GM12891 (cell line): ENCODE results near the gene MADD.

Source experiments
- DNase-seq: peaks from one replicate; pipeline ENCODE4 v3.0.0; 2011; ENCODE audit warnings: low spot score; ENCODE audit not compliant: insufficient read length
- FAIRE-seq: peaks from 2 replicates; lab custom pipeline; 2011; peaks lifted over from hg19 to GRCh38; lab: Jason Lieb, UNC
- PAX5 ChIP-seq: IDR thresholded peaks from 2 replicates; pipeline ENCODE4 v1.6.1; 2011; ENCODE audit warnings: low read length, moderate library complexity, mild to moderate bottlenecking; ENCODE audit not compliant: insufficient read depth, severe bottlenecking
- POLR2A ChIP-seq: IDR thresholded peaks from 2 replicates; pipeline ENCODE4 v1.6.1; 2011; ENCODE audit warnings: low read depth, low read length, control low read depth
- POLR2AphosphoS5 ChIP-seq: IDR thresholded peaks from 2 replicates; pipeline ENCODE4 v1.6.1; 2011; ENCODE audit warnings: low read depth, low read length, control low read depth
- POU2F2 ChIP-seq: IDR thresholded peaks from 2 replicates; pipeline ENCODE4 v1.6.1; 2011; ENCODE audit warnings: low read depth, mild to moderate bottlenecking, control low read depth, low read length, moderate library complexity
- SPI1 ChIP-seq: IDR thresholded peaks from 2 replicates; pipeline ENCODE4 v1.6.1; 2011; ENCODE audit warnings: low read depth, low read length, control low read depth
- TAF1 ChIP-seq: IDR thresholded peaks from 2 replicates; pipeline ENCODE4 v1.6.1; 2011; ENCODE audit warnings: low read depth, low read length, control low read depth

Gene MADD

DNA sequence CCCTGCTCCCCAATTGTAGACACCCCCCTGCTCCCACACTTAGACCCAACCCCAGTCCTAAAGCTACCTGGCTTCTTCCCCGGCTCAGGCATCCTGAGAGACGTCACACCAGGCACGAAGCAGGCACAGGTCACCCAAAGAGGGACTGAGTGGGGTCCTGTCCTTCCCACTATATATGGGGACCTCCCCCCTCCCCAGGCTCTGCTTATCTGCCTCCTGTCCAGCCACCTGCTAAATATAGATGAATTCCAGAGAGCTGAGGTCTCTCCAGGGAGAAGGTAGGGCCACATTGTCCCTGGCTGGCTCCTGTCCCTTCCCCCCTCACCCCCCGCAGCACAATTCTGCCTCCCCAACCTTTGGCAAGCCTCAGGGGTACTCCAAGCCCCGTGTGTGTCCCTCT is 82.6 kb downstream of the MADD start, which contains the start of gene MYBPC3:
TSS of gene MYBPC3 (minus strand) at position 147 of the 400 bp plus-strand sequence. CDS start at position 92, 55 bp downstream.
- no peak for DNase-seq
- TF ChIP-seq SPI1 (no peak), POU2F2 (no peak), PAX5 (no peak)
- FAIRE-seq = no peak

DNA sequence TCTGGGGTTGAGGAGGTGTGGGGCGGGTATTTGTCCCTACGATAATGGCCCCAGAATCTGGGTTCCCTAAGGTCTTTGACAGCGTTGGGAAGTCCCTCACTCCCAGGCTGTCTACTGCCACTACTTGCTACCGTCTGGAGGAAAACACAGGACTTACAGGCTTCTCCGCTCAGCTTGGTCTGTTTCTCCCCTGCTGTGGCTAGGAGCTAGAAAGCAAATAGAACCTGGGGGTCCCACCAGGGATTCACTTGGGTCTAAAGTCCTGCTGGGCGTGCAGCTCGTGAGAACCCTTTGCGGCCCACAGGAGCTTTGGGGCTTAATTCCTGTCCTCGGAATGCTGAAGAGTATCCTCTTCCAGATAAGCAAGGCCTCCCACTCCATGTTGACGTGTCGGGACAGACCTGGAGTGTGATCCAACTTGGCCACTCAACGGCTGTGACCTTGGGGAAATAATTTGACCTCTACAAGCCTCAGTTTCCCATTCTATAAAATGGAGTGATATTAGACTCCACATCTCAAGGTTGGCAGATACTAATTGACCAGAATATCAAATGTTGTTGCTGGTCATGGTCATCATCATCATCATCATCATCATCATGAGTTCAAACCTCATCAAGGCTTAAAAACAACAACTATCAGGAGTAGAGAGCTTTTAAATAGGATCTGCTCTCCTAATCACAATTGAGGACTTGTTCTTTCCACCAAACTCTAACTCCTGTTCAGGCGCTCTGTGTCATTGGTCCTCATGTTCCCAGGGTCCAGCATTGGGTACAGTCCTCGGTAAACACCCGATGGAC is 84.2 kb downstream of the MADD start:
- FAIRE-seq (no peak), DNase-seq (no peak)
- TF ChIP-seq POLR2A = no peak

DNA sequence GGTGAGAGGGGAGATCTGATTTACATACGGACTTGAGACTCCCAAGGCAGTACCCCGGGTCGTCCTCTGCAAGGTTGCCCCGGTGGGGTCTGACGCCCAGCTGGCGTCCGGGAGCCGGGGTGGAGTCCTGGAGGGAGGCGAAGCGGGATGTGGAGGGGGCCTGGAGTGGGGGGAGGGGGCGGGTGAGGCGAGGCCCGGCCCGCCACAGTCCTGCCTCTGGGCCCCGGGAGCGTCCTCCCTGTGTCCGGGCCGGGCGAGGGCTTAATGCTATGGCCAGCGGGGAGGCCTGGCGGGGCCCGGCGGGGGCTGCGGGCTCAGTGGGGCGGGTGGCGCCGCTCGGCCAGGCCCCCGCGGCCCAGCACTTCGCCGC is 85.0 kb downstream of the MADD start:
- no peak for TF ChIP-seq POU2F2
- TF ChIP-seq TAF1 = no peak
- no peak for TF ChIP-seq POLR2AphosphoS5
- TF ChIP-seq SPI1 = no peak
- TF ChIP-seq POLR2A = no peak
- TF ChIP-seq PAX5 = no peak
- DNase-seq = no peak
- no peak for FAIRE-seq

DNA sequence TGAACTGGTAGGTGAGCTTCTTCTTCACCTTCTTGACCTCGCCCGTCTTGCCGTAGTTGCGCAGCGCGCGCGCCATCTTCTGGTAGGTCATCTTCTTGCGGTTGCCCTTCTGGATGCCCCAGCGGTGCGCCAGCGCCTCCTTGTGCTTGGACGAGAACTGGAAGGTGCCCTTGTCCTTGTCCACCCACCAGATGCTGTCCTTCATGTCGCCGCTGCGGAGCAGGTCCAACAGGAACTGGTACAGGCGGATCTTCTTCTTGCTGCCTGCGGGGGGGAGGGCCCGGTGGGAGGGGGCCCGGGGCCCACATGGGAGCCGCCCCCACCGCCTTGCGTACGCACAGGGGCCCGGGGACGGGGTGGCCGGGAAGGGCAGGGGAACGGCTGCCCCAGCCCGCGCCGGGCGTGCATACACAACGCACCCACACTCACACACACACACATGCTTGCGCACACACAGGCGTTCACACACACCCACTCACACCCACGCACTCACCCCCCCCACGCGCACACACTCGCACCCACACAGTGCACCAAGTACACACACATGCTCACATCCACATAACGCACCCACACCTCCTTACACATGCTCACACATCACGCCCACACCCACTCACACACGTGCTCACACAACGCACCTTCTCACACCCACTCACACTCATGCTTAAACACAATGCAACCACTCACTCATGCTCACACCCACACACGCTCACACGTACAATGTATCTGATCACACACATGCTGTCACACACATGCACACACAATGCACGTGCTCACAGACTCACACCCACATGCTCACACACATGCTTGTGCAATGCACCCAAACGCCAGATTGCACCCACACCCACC is 85.6 kb downstream of the MADD start:
- TF ChIP-seq PAX5 (no peak), TAF1 (no peak), POLR2A (no peak), POU2F2 (no peak), POLR2AphosphoS5 (0 out of 2 replicates have a peak, but pooled peaks have one; percentile 55)
- DNase-seq (no peak), FAIRE-seq (no peak)

DNA sequence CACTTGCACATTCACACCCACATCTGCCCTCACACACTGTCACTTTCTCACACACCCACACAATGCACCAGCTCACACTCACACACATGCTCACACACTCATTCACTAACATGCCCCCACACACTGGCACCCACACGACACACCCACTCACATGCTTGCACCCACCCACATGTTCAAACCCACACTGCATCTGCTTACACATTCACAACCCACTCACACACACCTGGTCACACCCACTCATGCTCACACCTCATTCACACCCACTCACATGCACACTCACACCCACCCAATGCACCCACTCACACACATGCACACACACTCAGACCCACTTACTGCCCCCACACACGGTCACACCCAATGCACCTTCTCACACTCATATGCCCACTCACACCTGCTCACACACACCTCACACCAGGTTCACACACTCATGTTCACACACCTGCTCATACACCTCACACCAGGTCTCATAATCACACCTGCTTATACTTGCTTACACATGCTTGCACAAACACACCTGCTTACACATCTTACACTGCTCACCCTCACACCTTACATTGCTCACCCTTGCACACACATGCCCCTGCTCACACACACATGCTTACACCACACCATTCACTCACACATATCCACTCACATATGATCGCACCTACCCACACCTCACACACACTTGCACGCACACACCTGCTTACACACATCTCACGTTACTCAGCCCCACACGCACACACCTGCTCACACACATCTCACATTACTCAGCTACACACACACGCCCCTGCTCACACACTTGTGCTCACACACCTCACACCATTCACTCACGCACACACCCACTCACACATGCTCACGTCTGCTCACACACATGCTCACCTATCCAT is 86.4 kb downstream of the MADD start:
- FAIRE-seq (no peak), DNase-seq (no peak)
- TF ChIP-seq TAF1 = no peak
- no peak for TF ChIP-seq SPI1
- no peak for TF ChIP-seq POLR2A
- no peak for TF ChIP-seq POU2F2
- TF ChIP-seq POLR2AphosphoS5 = no peak
- TF ChIP-seq PAX5 = no peak

DNA sequence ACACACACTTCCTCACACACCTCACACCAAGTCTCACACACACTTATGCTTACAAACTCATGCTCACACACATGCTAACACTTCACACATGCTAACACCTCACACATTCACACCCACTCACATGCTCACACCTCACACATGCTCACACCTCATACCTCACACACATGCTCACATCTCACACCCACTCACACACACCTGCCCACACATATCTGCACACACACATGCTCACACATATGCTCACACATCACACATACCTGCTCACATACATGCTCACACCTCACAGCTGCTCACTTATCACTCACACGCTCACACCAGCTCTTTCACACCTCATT is 87.0 kb downstream of the MADD start:
- FAIRE-seq (peak; percentile 93), DNase-seq (no peak)
- TF ChIP-seq POU2F2 (no peak), SPI1 (no peak), TAF1 (no peak)

DNA sequence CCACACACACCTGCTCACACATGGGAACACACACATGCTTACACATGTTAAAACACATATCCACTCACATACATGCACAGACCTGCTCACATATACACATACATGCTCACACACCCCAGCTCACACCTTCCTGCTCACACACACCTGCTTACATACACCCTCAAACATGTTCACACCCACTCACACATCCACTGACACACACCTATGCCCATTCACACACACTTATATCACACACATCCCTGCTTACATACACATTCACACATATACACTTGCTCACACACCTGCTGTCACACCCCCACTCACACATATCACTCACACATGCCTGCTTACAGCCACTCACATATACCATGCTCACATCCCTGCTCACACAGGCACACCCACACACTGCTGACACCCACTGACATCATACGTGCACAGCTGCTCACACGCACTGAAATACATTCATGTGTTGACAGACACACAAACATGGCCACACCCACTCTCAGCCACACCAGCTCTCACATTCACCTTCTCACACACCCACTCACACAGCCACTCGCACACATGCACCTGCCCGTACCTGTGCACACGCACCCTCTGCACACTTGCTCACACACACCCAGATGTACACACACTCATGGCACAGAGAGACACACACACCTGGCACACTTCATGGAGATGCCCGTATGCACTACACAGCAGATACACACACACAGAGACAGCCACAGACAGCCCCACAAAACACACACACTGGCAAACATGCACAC is 88.2 kb downstream of the MADD start:
- DNase-seq = no peak
- peak; percentile 82 for FAIRE-seq
- TF ChIP-seq POLR2A = no peak
- no peak for TF ChIP-seq TAF1
- no peak for TF ChIP-seq SPI1
- no peak for TF ChIP-seq POLR2AphosphoS5
- TF ChIP-seq POU2F2 = no peak
- no peak for TF ChIP-seq PAX5

DNA sequence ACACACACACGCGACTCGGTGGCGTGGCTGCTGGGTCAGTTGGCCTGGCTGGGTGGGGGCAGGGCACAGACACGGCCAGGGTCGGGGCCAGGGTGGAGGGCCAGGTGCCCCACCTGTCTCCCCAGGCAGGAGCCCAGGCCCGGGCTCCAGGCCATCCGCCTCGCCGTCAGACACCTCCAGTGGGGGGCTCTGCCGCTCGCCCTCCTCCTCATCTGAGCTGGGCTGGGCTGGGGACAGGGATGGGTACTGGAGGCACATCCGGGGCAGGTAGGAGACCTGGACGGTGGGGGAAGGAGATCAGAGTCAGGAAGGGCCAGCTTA is 88.8 kb downstream of the MADD start:
- TF ChIP-seq POU2F2 (no peak), SPI1 (no peak), POLR2A (no peak), POLR2AphosphoS5 (no peak), TAF1 (no peak), PAX5 (no peak)
- DNase-seq = no peak
- FAIRE-seq = no peak

DNA sequence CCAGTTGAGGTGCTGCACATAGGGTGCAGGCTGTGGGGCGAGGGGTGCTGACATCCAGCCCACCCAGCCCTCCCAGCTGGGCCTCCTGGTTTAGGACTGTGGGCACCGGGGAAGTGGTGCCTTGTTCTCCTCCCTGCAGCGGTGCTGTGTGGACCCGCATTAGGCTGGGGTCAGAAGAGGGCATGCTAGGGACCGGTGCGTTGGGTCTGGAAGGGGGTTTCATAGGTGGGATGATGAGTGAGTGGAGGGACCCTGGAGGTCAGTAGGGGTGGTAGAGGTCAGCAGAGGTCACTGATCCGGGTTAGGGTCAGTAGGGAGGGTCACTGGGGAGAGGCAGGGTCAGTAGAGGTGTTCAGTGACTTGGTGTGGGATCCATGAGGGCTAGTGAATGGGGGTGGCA is 89.2 kb downstream of the MADD start:
- DNase-seq = no peak
- FAIRE-seq = no peak
- no peak for TF ChIP-seq POLR2AphosphoS5
- TF ChIP-seq POU2F2 = no peak
- TF ChIP-seq TAF1 = no peak
- TF ChIP-seq POLR2A = no peak
- TF ChIP-seq PAX5 = no peak
- no peak for TF ChIP-seq SPI1
